HepG2 (cell line): ENCODE measurements around the gene DENND4C. TPM values are rescaled to one million over a fixed set of nuclear protein-coding genes. Genes with fewer than 3 reads are reported as not detected.

Experiments used
- E2F2 ChIP-seq: sonication (generic); formaldehyde crosslinking; IDR thresholded peaks from 2 replicates; pipeline ENCODE4 v1.4.0; 2020; ENCODE audit warnings: missing genetic modification reagents, borderline replicate concordance
- HIVEP1 ChIP-seq: sonication (generic); formaldehyde crosslinking; IDR thresholded peaks from 2 replicates; pipeline ENCODE4 v1.4.0; 2020; ENCODE audit warnings: mild to moderate bottlenecking, missing genetic modification reagents
- MAX ChIP-seq: IDR thresholded peaks from 2 replicates; pipeline ENCODE4 v1.6.1; 2012; ENCODE audit warnings: inconsistent platforms
- NR2F2 ChIP-seq: IDR thresholded peaks from 2 replicates; pipeline ENCODE4 v1.6.1; 2012; ENCODE audit warnings: low read depth, inconsistent platforms, borderline replicate concordance
- TEAD2 ChIP-seq: sonication (generic); formaldehyde crosslinking; IDR thresholded peaks from 2 replicates; pipeline ENCODE4 v1.9.0; 2021; ENCODE audit warnings: missing genetic modification reagents
- THRA ChIP-seq: sonication (generic); formaldehyde crosslinking; IDR thresholded peaks from 2 replicates; pipeline ENCODE4 v1.4.0; 2020; ENCODE audit warnings: missing genetic modification reagents, borderline replicate concordance
- ZBTB25 ChIP-seq: IDR thresholded peaks from 2 replicates; pipeline ENCODE4 v1.6.1; 2018; ENCODE audit warnings: missing genetic modification reagents
- ZBTB40 ChIP-seq, 2 experiments: fragments of 450-650 bp in 1 of 2; sonication (generic) in 1 of 2; formaldehyde crosslinking in 1 of 2; IDR thresholded peaks; 2 replicates each; pipeline versions ENCODE4 v1.6.1 to v1.8.0; 2016 to 2022; ENCODE audit warnings: antibody characterized with exemption in 1 of 2, mild to moderate bottlenecking in 1 of 2, missing genetic modification reagents in 1 of 2
- ZBTB7A ChIP-seq: sonication (generic); formaldehyde crosslinking; IDR thresholded peaks from 2 replicates; pipeline ENCODE4 v1.8.0; 2022; ENCODE audit warnings: mild to moderate bottlenecking, missing genetic modification reagents
- ZNF20 ChIP-seq: sonication (generic); formaldehyde crosslinking; IDR thresholded peaks from 2 replicates; pipeline ENCODE4 v1.4.0; 2020; ENCODE audit warnings: mild to moderate bottlenecking, moderate library complexity, missing genetic modification reagents
- ZNF256 ChIP-seq: sonication (generic); formaldehyde crosslinking; conservative IDR thresholded peaks from 2 replicates; pipeline ENCODE4 v1.4.0; 2020; ENCODE audit warnings: missing genetic modification reagents
- ZNF362 ChIP-seq: sonication (generic); formaldehyde crosslinking; IDR thresholded peaks from 2 replicates; pipeline ENCODE4 v1.4.0; 2020; ENCODE audit warnings: missing genetic modification reagents, mild to moderate bottlenecking, borderline replicate concordance
- polyA plus RNA-seq, 8 experiments: library from polyadenylated mRNA; depleted of rRNA in 3 of 8; stranded (reverse) in 7 of 8; unstranded in 1 of 8; fragments of >200 nt; fragmentation: Illumina TruSeq in 4 of 8; extraction: Trizol in 4 of 8; gene quantifications; 2 replicates each; pipeline versions ENCODE4 v1.2.1 to v1.2.3, GENCODE V29; 2011 to 2016; ENCODE audit warnings: low read depth in 4 of 8, missing spikeins in 1 of 8, mixed read lengths in 1 of 8; ENCODE audit not compliant: insufficient read depth in 1 of 8
- total RNA-seq, 5 experiments: library from RNA; depleted of rRNA; stranded (reverse); fragments of >200 nt; fragmentation: Illumina TruSeq; extraction: Trizol; gene quantifications; 2 replicates each; pipeline ENCODE4 v1.2.3, GENCODE V29; 2016; ENCODE audit warnings: low read depth in 1 of 5

The DENND4C gene
- total and polyA plus RNA-seq, 2 of the 13 experiments (the other 11 are each of a cell fraction or from before 2014, with no cell fraction given): 19.1 to 27.2 TPM

- TF ChIP-seq E2F2 (CRISPR knock-in tag): no peak
- TF ChIP-seq THRA (CRISPR knock-in tag): peak; percentile 59; the same call in 1 of the 2 replicates
- TF ChIP-seq TEAD2 (CRISPR knock-in tag): no peak
- TF ChIP-seq ZBTB40 (IDR thresholded peaks at IDR 0.05): no peak
- no peak; the same call in 1 of the 2 replicates for TF ChIP-seq ZBTB40 (CRISPR knock-in tag; IDR thresholded peaks at IDR 0.05)
- no peak for TF ChIP-seq ZNF256
- TF ChIP-seq ZNF20 (CRISPR knock-in tag): no peak
- no peak for TF ChIP-seq NR2F2
- TF ChIP-seq ZBTB25 (CRISPR knock-in tag): no peak
- TF ChIP-seq MAX: peak; percentile 65
- peak; percentile 97 for TF ChIP-seq ZBTB7A (CRISPR knock-in tag)
- TF ChIP-seq ZNF362 (CRISPR knock-in tag): peak; percentile 15; the same call in 1 of the 2 replicates
- TF ChIP-seq HIVEP1: no peak
Observed at GRCh38 chr9:19229595-19230354, 718 bp upstream of the DENND4C start (continued).
